HG03442 (cell line): ENCODE data around the gene MED27.
A peak's percentile ranks its signal among the peaks of the same experiment; 100 is the strongest.

Experiments
- ATAC-seq: cut with Tn5 transposase; IDR thresholded peaks from one replicate; pipeline ENCODE4 v1.9.1; 2021; ENCODE audit warnings: mild to moderate bottlenecking, moderate library complexity; ENCODE audit not compliant: unreplicated experiment

MED27 gene, protein sequence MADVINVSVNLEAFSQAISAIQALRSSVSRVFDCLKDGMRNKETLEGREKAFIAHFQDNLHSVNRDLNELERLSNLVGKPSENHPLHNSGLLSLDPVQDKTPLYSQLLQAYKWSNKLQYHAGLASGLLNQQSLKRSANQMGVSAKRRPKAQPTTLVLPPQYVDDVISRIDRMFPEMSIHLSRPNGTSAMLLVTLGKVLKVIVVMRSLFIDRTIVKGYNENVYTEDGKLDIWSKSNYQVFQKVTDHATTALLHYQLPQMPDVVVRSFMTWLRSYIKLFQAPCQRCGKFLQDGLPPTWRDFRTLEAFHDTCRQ

DNA sequence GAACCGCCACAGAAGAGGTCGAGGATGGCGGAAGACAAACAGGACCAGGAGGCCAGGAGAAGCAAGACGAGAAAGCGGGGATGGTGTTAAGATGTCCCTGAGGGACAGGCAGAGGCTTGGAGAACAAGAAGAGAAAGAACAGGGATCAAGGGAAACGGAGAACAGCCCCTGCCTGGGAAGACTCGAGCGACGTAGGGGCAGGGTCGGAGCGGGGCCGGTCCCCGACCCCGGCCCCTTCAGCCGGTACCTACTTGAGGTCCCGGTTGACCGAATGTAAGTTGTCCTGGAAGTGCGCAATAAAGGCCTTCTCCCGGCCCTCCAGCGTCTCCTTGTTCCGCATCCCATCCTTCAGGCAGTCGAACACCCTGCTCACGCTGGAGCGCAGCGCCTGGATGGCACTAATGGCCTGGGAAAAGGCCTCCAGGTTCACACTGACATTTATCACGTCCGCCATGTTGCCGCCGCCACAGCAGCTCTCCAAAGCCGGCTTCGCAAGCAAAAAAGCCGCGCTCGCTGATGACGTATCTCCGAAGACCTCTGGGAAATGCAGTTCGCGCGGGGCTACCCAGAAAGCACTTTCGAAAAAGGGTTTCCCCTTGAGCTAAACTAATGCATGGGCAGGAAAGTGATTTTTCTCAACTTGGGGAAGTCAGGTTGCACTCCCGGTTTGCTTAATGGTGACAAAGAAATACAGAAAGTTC, at the start of gene MED27:
MED27 (minus strand) TSS at position 477 of the 701 bp plus-strand sequence; CDS start at position 454, 23 bp downstream.
- ATAC-seq = peak; percentile 84

DNA sequence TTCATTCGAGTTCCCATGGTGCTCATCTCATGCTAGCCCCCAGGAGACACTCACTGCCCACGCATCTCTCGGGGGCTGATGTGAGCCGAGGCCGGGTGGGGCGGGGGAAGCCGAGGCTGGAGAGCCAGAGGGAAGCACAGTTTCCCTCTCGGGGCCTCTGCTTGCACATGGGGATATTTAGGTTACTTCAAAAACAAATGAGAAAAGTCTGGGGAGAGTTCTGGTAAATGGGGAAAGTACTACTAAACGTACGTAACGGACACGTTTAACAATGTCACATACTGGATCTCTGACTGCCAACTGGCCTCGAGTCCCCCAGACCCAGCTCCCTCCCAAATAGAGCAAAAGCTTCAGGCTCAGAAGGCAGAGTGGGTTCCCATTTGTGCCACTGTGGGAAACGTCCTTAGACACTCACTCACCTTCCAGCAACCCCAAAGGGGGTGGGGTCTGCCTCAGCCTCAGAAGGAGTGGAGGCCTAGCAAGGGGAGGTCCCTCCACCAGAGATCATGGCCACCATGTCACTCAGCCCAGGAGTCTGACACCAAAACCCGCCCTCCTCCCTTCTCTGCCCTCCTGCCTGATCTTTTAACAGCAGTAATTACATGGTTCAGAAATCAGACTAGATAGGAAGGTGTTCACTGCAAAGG, 48.3 kb upstream of the MED27 start:
- ATAC-seq = no peak

DNA sequence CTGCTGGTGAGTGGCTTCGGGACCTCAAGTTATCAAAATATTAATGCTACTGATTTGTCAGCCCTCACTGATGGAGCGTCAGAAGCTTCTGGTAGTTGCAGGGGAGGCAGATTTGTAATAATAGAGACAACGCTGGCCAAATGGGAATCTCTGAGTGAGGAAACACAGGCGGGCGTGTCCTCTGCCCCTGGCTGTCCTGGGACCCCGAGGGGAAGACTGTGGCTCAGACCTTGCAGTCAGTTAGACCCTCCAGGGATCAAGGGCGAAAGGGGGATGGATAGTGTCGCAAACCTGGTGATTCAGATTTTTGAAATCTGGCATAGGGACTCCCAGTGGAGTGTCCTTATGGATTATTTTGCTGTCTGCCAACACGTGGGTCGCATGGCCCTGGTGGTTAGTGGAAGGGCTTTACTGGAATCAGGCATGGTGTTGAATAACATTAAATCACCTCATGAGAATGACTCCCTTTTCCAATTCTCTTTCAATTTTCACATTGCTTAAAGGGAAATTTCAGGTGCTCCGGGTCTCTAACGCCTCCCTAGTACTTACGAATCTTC, 47.1 kb upstream of the MED27 start:
- no peak for ATAC-seq

- ATAC-seq = no peak
Measured at GRCh38 chr9:132125944-132126679, 46.4 kb upstream of the MED27 start.

GRCh38 chr9:132125361-132125760, 45.7 kb upstream of the MED27 start:
- no peak for ATAC-seq

GRCh38 chr9:132124800-132125199, 45.1 kb upstream of the MED27 start:
- no peak for ATAC-seq

DNA sequence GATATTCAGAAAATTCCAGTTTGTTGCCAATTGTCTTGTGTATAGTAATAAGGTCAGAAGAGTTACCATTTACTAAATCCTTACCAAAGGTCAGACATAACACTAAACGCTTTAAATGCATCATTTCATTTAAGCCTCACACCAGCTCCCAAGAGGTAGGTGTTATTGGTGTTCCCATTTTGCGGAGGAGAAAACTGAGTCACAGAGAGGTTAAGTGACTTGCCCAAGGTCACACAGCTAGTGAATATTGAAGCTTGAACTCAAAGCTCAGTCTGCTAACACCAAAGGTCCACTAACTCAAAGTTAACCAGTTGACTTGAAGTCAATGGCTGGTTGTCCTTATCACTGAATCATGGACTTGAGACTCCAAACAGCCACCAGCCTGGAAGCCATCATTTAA, 41.4 kb upstream of the MED27 start:
- ATAC-seq = no peak

- ATAC-seq = no peak
Measured at GRCh38 chr9:132117694-132118093, 38.0 kb upstream of the MED27 start.

- no peak for ATAC-seq
Measured at GRCh38 chr9:132116583-132116982, 36.9 kb upstream of the MED27 start.

DNA sequence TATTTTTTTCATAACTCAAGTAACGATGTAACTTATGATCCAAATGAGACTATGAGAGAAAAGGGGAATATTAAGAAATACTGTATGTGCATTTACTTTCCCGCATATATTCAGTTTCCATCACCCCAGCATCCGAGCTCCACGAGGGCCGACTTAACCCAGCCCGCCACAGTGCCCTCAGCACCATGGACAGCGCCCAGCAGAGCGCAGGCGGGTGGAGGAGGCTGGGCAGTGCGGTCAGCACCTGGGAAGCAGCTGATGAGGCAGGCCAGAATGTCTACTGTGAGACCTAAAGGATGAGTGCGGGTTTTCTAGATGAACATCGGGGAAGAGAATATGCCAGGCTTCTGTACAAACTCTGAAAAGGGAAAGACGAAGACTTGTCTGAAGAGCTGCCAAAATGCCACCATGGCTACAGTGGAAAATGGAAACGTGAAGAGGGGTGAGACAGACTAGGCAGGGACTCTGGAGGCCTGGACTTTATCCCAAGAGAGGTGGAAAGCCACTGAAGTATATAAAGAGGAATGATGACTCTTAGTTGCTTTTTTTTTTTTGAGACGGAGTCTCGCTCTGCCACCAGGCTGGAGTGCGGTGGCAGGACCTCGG, 34.5 kb upstream of the MED27 start:
- ATAC-seq = no peak

GRCh38 chr9:132109291-132109690, 29.6 kb upstream of the MED27 start:
- ATAC-seq = no peak

DNA sequence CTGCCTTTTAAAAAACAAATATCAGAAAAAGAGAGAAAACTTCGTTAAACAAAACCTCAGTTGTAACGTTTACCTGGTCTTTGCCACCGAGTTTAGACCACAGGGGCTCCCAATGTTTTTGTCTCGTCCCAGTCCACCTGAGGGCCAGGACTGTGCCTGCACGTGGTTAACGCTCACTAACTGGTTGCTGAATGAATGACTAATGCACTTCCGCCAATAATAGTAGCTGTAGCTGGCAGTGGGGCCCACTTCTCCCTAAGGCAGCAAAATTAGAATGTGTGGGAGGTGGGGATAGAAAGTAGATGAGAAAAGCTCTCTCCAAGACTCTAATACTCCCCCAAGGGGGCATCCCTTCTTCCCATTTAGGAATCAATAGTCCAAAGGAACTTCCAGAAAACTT, 29.1 kb upstream of the MED27 start:
- no peak for ATAC-seq

GRCh38 chr9:132099741-132100407, 20.2 kb upstream of the MED27 start:
- no peak for ATAC-seq

DNA sequence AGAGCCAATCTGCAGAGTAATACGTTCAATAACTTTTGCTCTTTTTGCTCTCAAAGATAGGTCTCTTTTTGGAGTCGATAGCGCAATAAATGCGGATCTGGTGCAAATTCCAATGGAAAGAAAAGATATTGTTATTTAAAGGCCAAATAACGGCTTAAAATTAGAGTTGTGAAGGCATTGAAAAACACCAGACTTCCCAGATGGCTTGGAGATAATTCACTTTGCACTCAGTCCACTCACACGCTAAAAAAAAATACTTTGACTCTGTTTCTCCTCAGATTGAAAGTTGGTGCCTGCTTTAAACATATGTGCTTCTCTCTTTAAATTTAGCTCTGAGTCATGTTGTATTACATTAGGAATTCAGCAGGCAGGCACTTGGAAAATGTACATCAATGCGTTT, 19.5 kb upstream of the MED27 start:
- ATAC-seq = no peak

DNA sequence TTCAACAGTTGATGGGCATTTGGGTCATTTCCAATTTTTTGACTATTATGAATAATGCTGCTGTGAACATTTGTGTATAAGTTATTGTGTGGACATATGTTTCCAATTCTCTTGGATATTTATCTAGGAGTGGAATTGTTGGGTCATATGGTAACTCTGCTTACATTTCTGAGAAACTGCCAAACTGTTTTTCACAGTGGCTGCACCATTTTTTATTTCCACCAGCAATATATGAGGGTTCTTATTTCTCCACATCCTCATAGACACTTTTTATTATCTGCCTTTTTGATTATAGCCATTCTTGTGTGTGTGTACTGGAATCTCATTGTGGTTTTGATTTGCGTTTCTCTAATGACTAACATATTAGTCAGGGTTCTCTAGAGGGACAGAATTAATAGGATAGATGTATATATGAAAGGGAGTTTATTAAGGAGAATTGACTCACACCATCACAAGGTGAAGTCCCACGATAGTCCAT, 14.7 kb upstream of the MED27 start:
- no peak for ATAC-seq

DNA sequence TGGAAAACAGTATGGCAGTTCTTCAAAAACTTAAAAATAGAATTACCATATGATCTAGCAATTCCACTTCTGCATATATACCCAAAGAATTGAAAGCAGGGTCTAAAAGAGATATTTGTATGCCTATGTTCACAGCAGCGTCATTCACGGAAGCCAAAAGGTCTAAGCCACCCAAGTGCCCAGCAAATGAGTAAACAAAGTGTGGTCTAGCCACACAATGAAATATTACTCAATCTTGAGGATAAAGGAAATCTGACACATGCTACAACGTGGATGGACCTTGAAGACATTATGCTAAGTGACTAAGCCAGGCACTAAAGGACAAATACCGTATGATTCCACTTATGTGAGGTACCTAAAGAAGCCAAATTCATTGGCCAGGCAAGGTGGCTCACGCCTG, 11.1 kb upstream of the MED27 start:
- ATAC-seq = no peak

DNA sequence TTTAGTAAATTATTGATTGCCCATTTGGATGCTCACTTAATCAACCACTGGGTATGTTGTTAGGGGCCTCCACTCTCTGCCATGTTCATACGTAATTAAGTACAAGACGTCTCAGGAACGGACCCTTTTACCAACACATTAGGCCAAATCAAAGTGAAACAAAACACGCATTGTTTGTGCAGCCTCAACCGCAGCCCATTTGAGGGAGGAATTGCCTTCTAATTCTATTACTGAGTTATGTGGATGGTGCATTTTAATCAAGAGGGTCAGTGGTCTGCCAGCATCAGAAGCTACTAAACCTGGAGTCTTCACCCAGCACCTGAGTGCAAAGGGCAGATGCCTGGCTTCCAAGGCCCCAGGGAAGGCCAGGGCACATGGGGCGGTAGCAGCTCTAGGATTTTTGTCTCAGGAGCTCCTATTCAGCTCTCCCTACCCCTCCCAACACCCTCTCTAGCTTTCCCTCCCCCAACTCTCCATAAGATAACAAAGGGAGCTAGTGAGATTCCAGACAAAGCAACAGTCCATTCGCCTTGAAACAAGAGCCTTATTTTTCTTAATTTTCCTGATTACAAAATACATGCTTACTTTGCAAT, 7.9 kb upstream of the MED27 start:
- ATAC-seq = no peak

DNA sequence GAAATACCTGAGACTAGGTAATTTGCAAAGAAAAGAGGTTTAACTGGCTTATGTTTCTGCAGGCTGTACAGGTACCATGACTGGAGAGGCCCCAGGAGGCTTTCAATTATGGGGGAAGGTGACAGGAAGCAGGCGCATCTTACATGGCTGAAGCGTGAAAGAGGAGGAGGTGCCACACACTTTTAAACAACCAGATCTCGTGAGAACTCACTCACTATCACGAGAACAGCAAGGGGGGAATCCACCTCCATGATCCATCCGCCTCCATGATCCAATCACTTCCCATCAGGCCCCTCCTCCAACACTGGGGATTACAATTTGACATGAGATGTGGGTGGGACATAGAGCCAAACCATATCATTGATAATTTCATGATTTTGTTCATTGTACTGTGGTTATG, 2.5 kb upstream of the MED27 start:
- no peak for ATAC-seq

- ATAC-seq = peak; percentile 22
Measured at GRCh38 chr9:132078699-132079356, 839 bp downstream of the MED27 start.
